Measurements from ENCODE around the gene CTPS1.

The CTPS1 gene

GRCh38 chr1:40981691-40982448, 2.4 kb downstream of the CTPS1 start:
- WGBS, 2 experiments, result 82 to 83% methylated on average over 12 to 14 of the region's 14 CpGs
- peaks cover 37% of the 10 kb centered on the region for H3K36me3 ChIP-seq (ENCODE audit: control insufficient read depth, insufficient read depth, low read length)
- H3K4me3 ChIP-seq (ENCODE audit: insufficient read depth, low read depth, low read length), result peak overlapping the region; percentile 49
- H3K27me3 ChIP-seq (ENCODE audit: control insufficient read depth, insufficient read depth, low read length, poor library complexity, severe bottlenecking), result no peaks in the 10 kb centered on the region
- H3K4me1 ChIP-seq (ENCODE audit: control insufficient read depth, insufficient read depth, low read length), result peaks cover 17% of the 10 kb centered on the region
- no peaks in the 10 kb centered on the region for H3K9me3 ChIP-seq (ENCODE audit: control insufficient read depth, low read length)
- H3K27ac ChIP-seq (ENCODE audit: insufficient read depth, low read depth, low read length, poor library complexity, severe bottlenecking), result no peak overlapping the region

- H3K4me3 ChIP-seq (ENCODE audit: insufficient read depth, low read depth, low read length), result no peak overlapping the region
- 89 to 94% methylated on average over 1 of the region's 1 CpG for WGBS, 2 experiments
- H3K9me3 ChIP-seq (ENCODE audit: control insufficient read depth, low read length), result no peaks in the 10 kb centered on the region
- no peak overlapping the region for H3K27ac ChIP-seq (ENCODE audit: insufficient read depth, low read depth, low read length, poor library complexity, severe bottlenecking)
- H3K4me1 ChIP-seq (ENCODE audit: control insufficient read depth, insufficient read depth, low read length), result peaks cover 17% of the 10 kb centered on the region
- peaks cover 44% of the 10 kb centered on the region for H3K36me3 ChIP-seq (ENCODE audit: control insufficient read depth, insufficient read depth, low read length)
- no peaks in the 10 kb centered on the region for H3K27me3 ChIP-seq (ENCODE audit: control insufficient read depth, insufficient read depth, low read length, poor library complexity, severe bottlenecking)
Measured at GRCh38 chr1:40982721-40983120, 3.2 kb downstream of the CTPS1 start.

GRCh38 chr1:40983286-40983685, 3.8 kb downstream of the CTPS1 start:
- WGBS, 2 experiments, result 86 to 100% methylated on average over 1 of the region's 1 CpG
- H3K27ac ChIP-seq (ENCODE audit: insufficient read depth, low read depth, low read length, poor library complexity, severe bottlenecking), result no peak overlapping the region
- no peaks in the 10 kb centered on the region for H3K27me3 ChIP-seq (ENCODE audit: control insufficient read depth, insufficient read depth, low read length, poor library complexity, severe bottlenecking)
- peaks cover 17% of the 10 kb centered on the region for H3K4me1 ChIP-seq (ENCODE audit: control insufficient read depth, insufficient read depth, low read length)
- H3K9me3 ChIP-seq (ENCODE audit: control insufficient read depth, low read length), result no peaks in the 10 kb centered on the region
- H3K36me3 ChIP-seq (ENCODE audit: control insufficient read depth, insufficient read depth, low read length), result peaks cover 49% of the 10 kb centered on the region
- H3K4me3 ChIP-seq (ENCODE audit: insufficient read depth, low read depth, low read length), result no peak overlapping the region

- no peak overlapping the region for H3K27ac ChIP-seq (ENCODE audit: insufficient read depth, low read depth, low read length, poor library complexity, severe bottlenecking)
- H3K36me3 ChIP-seq (ENCODE audit: control insufficient read depth, insufficient read depth, low read length), result peaks cover 57% of the 10 kb centered on the region
- H3K4me1 ChIP-seq (ENCODE audit: control insufficient read depth, insufficient read depth, low read length), result peaks cover 14% of the 10 kb centered on the region
- no peaks in the 10 kb centered on the region for H3K27me3 ChIP-seq (ENCODE audit: control insufficient read depth, insufficient read depth, low read length, poor library complexity, severe bottlenecking)
- H3K4me3 ChIP-seq (ENCODE audit: insufficient read depth, low read depth, low read length), result no peak overlapping the region
- WGBS, 2 experiments, result 100% methylated on average over 1 to 2 of the region's 2 CpGs
- no peaks in the 10 kb centered on the region for H3K9me3 ChIP-seq (ENCODE audit: control insufficient read depth, low read length)
Measured at GRCh38 chr1:40984066-40984465, 4.6 kb downstream of the CTPS1 start.

- Histone ChIP-seq H3K36me3 (ENCODE audit: control insufficient read depth, insufficient read depth, low read length) (peaks cover 62% of the 10 kb centered on the region), H3K27me3 (ENCODE audit: control insufficient read depth, insufficient read depth, low read length, poor library complexity, severe bottlenecking) (no peaks in the 10 kb centered on the region), H3K4me3 (ENCODE audit: insufficient read depth, low read depth, low read length) (no peak overlapping the region), H3K27ac (ENCODE audit: insufficient read depth, low read depth, low read length, poor library complexity, severe bottlenecking) (no peak overlapping the region), H3K9me3 (ENCODE audit: control insufficient read depth, low read length) (no peaks in the 10 kb centered on the region), H3K4me1 (ENCODE audit: control insufficient read depth, insufficient read depth, low read length) (peaks cover 14% of the 10 kb centered on the region)
- 100% methylated on average over 4 of the region's 4 CpGs for WGBS, 2 experiments
Measured at GRCh38 chr1:40984531-40984930, 5.0 kb downstream of the CTPS1 start.

- Histone ChIP-seq H3K36me3 (ENCODE audit: control insufficient read depth, insufficient read depth, low read length) (peaks cover 67% of the 10 kb centered on the region), H3K4me1 (ENCODE audit: control insufficient read depth, insufficient read depth, low read length) (peaks cover 14% of the 10 kb centered on the region), H3K27me3 (ENCODE audit: control insufficient read depth, insufficient read depth, low read length, poor library complexity, severe bottlenecking) (no peaks in the 10 kb centered on the region), H3K9me3 (ENCODE audit: control insufficient read depth, low read length) (no peaks in the 10 kb centered on the region), H3K4me3 (ENCODE audit: insufficient read depth, low read depth, low read length) (no peak overlapping the region), H3K27ac (ENCODE audit: insufficient read depth, low read depth, low read length, poor library complexity, severe bottlenecking) (no peak overlapping the region)
- 94 to 95% methylated on average over 5 of the region's 5 CpGs for WGBS, 2 experiments
Measured at GRCh38 chr1:40985161-40985560, 5.7 kb downstream of the CTPS1 start.

- Histone ChIP-seq H3K4me3 (ENCODE audit: insufficient read depth, low read depth, low read length) (no peak overlapping the region), H3K9me3 (ENCODE audit: control insufficient read depth, low read length) (no peaks in the 10 kb centered on the region), H3K27ac (ENCODE audit: insufficient read depth, low read depth, low read length, poor library complexity, severe bottlenecking) (no peak overlapping the region), H3K27me3 (ENCODE audit: control insufficient read depth, insufficient read depth, low read length, poor library complexity, severe bottlenecking) (no peaks in the 10 kb centered on the region), H3K36me3 (ENCODE audit: control insufficient read depth, insufficient read depth, low read length) (peaks cover 74% of the 10 kb centered on the region), H3K4me1 (ENCODE audit: control insufficient read depth, insufficient read depth, low read length) (peaks cover 11% of the 10 kb centered on the region)
- 92 to 93% methylated on average over 3 of the region's 3 CpGs for WGBS, 2 experiments
Measured at GRCh38 chr1:40985875-40986274, 6.4 kb downstream of the CTPS1 start.

- H3K36me3 ChIP-seq (ENCODE audit: control insufficient read depth, insufficient read depth, low read length), result peaks cover 76% of the 10 kb centered on the region
- no peak overlapping the region for H3K4me3 ChIP-seq (ENCODE audit: insufficient read depth, low read depth, low read length)
- 95 to 97% methylated on average over 10 of the region's 10 CpGs for WGBS, 2 experiments
- no peaks in the 10 kb centered on the region for H3K9me3 ChIP-seq (ENCODE audit: control insufficient read depth, low read length)
- H3K4me1 ChIP-seq (ENCODE audit: control insufficient read depth, insufficient read depth, low read length), result peaks cover 6% of the 10 kb centered on the region
- H3K27ac ChIP-seq (ENCODE audit: insufficient read depth, low read depth, low read length, poor library complexity, severe bottlenecking), result no peak overlapping the region
- no peaks in the 10 kb centered on the region for H3K27me3 ChIP-seq (ENCODE audit: control insufficient read depth, insufficient read depth, low read length, poor library complexity, severe bottlenecking)
Measured at GRCh38 chr1:40986328-40986783, 6.9 kb downstream of the CTPS1 start.

- H3K4me3 ChIP-seq (ENCODE audit: insufficient read depth, low read depth, low read length), result no peak overlapping the region
- peaks cover 4% of the 10 kb centered on the region for H3K4me1 ChIP-seq (ENCODE audit: control insufficient read depth, insufficient read depth, low read length)
- H3K9me3 ChIP-seq (ENCODE audit: control insufficient read depth, low read length), result no peaks in the 10 kb centered on the region
- H3K27ac ChIP-seq (ENCODE audit: insufficient read depth, low read depth, low read length, poor library complexity, severe bottlenecking), result no peak overlapping the region
- no peaks in the 10 kb centered on the region for H3K27me3 ChIP-seq (ENCODE audit: control insufficient read depth, insufficient read depth, low read length, poor library complexity, severe bottlenecking)
- peaks cover 80% of the 10 kb centered on the region for H3K36me3 ChIP-seq (ENCODE audit: control insufficient read depth, insufficient read depth, low read length)
- WGBS, 2 experiments, result 95% methylated on average over 3 of the region's 3 CpGs
Measured at GRCh38 chr1:40986956-40987355, 7.5 kb downstream of the CTPS1 start.

- 93 to 96% methylated on average over 9 of the region's 9 CpGs for WGBS, 2 experiments
- no peaks in the 10 kb centered on the region for H3K27me3 ChIP-seq (ENCODE audit: control insufficient read depth, insufficient read depth, low read length, poor library complexity, severe bottlenecking)
- no peaks in the 10 kb centered on the region for H3K4me1 ChIP-seq (ENCODE audit: control insufficient read depth, insufficient read depth, low read length)
- H3K36me3 ChIP-seq (ENCODE audit: control insufficient read depth, insufficient read depth, low read length), result peaks cover 86% of the 10 kb centered on the region
- no peak overlapping the region for H3K4me3 ChIP-seq (ENCODE audit: insufficient read depth, low read depth, low read length)
- no peaks in the 10 kb centered on the region for H3K9me3 ChIP-seq (ENCODE audit: control insufficient read depth, low read length)
- H3K27ac ChIP-seq (ENCODE audit: insufficient read depth, low read depth, low read length, poor library complexity, severe bottlenecking), result no peak overlapping the region
Measured at GRCh38 chr1:40987439-40988276, 8.2 kb downstream of the CTPS1 start.

All from ectodermal cell (in vitro differentiated cells).